HG03439 (cell line): ENCODE measurements around the gene RUNX2.

Source experiments
- ATAC-seq: cut with Tn5 transposase; IDR thresholded peaks from one replicate; pipeline ENCODE4 v1.9.1; 2021; ENCODE audit warnings: mild to moderate bottlenecking, moderate library complexity; ENCODE audit not compliant: unreplicated experiment

Gene RUNX2

DNA sequence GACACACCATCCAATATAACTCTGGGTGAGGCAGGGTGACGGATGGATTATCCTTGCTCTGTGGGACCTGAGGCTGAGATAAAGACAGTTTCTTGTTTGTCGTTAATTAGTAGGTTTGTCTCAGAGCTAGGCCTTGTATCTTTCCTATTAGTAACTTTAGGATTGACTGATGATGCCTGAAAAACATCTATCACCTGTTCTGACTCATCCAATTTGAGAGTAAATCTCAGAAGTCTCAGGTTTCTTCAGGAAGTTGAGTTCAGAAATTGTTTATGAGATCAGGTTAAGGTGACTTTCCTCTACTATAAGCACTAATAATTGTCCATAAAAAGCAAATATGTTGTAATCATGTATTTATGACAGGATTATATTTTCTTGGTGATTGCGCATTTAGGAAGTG, 179.1 kb downstream of the RUNX2 start:
- no peak for ATAC-seq

DNA sequence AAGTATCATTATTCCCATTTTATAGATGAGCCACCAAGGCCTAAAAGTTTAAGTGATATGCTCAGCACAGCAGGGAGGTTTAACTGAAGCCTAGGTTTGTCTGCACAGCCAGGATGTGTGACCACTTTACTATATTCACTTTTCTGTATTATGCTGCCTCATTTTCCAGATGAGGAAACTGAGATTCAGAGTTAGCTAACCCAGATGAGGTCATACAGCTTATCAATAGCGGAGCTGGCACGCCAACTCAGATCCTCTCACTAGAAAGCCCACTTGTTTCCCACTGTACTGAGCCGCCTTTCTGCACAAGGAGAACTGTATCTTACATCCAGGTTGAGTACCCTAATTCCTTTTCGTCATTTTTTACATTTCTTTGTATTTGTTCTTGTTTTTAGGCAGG, 181.3 kb downstream of the RUNX2 start:
- no peak for ATAC-seq

DNA sequence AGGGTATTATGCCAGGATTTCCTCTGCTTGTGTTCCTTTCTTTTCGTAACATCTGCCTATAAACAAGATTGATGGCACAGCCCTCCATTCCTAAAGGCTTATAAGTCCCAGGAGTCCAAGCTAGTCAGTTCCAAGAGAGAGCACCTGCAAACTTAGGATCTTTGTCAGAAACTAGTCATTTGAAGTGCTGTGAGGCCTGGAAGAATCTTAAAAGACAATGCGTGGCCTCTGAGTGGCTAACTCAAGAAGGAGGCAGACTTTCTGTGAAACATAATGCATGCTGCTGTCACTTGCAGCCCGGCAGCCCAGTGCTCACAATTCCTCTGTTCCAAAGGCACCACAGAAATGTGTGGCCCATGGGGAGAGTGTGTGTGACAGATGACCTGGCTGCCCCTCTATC, 184.6 kb downstream of the RUNX2 start:
- no peak for ATAC-seq

DNA sequence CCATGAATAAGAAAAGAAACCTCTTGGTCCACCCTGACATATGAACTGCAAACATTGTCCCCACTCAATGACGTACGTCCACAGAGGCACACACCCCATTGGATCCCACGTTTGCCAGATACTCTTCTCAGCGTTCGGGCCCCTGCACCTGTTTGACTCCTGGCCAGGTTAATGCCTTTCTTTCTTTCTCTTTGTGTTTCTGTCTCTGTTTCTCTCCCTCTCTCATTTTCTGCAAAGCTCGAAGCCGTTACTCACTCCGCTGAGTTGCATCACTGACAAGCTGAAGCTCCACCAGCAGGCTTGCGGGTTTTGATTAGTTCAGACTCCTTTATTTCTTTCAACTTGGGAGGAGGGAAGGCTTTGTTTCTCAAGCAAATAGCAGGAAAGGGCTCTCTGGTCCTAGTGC, 185.1 kb downstream of the RUNX2 start:
- ATAC-seq: no peak

DNA sequence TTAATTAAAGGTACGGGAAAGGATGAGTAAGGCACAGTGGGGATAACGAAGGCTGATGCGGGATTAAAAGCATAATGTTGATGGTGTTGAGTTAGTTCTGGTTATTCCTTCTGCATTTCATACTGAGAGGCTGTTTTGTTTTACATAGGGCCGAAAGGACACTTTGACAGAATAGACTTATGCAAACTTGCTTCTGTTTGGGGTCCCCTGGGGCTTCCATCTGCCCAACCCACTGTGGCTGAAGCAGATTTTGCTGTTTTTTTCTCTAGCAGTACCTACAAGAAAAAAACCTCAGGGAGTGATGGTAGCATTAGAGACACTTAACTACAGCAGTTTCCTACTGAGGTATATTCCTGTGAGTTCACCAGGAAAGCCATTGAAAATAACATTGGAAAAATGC, 185.7 kb downstream of the RUNX2 start:
- no peak for ATAC-seq

DNA sequence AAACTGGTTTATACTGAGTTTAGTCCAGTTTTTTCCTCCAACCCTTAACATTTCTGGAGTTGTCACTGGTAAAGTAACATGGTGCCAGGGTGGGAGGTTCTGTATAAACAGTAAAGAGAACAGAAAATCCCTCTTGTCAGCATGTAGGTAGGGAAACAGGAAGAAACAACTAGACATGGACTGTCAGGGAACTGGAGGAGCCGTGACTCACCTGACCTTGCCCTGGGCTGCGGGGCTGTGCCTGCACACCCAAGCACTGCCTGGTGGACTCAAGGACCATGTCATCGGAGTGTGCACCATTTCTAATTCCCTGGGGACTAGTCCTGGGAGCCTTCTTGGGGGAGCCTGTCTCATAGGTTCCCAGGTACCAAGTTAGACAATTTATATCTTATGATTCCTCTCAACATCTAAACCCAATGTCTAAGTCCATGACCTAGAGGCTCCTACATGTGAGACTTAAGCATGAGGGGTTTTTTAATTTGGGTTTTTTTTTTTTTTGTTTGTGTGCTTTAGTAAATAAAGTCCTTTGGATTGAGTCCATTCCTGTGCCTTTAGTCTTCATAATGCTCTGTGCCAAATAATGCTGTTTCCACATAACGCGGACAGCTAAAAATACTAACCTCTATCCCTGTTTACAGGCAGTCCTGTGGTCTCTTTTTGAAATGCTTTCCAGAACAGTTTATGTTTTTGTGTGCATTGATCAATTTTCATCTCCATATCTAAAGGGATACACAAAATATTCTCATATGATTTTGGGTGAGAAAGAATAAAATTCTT, 186.5 kb downstream of the RUNX2 start:
- ATAC-seq: no peak

DNA sequence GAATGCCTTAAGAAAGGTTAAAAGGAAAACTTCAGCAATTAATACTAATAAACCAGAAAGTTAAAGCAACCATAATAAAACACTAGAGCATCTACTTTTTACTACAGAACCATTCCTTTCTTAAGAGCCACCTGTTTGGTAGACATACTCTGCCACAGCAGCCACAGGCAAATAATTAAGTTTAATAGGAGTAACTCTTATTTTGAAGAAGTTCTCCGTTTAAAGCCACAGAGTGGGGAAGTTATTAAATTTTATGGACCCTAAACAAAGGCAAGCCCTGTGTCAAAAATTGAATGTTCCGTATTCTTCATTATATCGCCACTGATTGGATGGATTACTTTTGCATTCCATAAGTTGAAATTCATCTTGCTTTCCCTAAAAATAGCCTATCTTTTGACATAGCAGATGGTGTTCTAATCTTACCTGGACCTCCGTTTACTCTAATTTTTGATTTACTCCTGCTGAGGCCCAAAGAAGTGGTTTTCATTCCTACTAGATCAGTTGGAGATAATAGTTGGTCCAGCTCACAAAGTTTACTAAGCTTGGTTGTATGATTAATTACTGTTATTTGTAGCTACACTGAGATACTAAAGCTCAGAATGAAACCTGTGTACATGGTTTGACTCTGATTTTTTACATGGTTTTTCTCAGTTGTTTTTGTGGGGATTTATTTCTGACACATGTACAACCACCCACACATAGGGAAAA, 190.0 kb downstream of the RUNX2 start:
- ATAC-seq: no peak

DNA sequence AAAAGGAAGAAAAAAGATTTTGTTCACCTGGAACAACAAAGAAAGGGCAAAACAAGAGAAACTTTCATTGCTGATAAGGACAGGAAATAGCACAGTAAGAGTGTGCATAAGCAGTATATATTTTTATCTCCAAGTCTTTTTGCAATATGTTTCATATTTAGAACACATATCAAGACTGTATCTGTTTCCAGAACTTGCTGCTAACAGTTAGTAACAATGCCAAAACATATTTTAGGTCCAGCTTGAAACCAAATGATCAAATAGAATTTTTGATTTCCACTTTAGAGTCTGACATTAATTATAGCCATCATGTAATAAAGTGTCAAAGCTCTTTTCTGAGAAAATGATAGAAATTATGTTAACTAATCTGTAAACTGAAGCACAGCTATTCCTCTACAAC, 193.1 kb downstream of the RUNX2 start:
- ATAC-seq: no peak

DNA sequence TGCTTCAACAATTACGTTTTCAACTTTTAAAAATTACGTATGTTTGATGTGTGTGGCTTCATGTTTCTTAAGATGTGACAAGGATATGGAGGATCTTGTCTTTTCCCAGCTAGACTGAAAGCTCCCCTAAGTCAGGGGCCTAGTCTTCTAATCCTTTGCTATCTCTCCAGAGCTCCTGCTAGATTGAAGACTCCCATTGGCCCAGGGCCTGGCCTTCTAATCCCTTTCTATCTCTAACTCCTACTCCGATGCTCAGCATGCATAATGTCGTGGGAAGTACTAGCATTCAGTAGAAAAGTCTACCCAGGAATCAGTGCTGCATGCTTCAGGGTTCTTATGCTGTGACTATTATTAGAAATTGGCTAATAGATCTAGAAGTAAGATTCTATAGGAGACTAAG, 194.4 kb downstream of the RUNX2 start:
- no peak for ATAC-seq

DNA sequence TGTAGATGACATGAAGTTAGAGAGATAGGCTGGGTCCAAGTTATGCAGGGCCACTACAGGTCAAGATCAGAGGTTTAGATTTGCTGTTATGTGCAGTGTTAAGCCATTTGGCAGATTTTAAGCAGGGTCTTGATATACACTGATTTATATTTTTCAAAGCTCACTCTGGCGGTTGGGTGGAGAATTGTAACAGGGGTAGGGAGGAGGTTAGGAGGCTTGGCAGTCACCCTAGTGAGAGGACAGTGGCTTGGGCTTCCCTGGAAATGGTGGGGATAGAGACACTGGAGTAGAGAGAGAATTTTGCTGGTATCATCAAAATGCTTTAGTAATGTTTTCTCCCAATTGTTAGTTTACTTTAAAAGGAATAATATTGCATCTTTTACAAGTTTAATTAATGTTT, 199.1 kb downstream of the RUNX2 start:
- no peak for ATAC-seq

DNA sequence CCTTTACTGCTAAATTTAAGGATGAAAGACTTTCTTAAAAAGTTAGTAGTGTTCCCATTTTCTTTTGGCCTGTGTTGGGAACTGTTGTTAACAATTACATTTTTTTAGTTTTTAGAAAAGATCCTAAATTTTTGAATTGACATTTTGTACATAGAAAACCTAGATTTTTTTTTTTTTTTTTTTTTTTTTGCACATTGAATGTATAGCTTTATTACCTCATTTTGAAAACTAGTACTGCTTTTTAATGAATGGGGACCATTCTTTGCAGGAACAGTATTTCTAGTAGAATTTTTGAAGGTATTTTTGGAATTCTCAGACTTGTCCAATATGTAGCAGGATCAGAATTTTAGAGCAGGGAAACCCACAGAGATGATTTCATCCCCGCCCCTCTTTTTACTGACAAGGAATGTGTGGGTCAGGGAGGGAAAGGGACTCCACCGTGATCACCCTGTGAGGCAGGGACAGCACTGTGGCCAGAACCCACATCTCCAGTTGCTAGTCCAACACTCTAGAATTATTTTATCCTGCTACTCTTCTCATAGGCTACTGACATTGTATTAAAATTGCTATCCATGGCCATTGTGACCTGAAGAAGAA, 204.0 kb downstream of the RUNX2 start:
- ATAC-seq: no peak

DNA sequence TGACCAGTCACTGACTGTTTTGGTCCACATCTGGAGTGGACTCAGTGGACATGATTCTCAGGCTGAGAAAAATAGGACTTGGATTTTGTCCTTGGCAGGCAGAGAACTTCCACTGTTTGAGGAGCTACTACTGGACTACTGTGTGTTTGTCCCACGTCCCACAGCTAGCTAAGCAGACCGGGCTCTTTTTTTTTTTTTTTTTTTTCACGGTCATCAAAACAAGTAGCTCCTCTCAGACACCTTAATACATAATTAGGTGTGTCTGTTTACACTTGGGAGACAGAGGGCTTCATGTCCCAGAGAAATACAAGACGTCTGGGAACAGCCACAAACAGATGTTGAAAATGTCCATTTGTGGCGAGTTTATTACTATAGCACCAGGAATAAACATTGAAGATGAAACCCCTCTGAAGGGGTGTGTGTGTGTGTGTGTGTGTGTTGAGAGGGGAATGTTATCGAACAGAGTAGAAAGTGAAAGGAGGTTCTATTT, 204.6 kb downstream of the RUNX2 start:
- ATAC-seq: no peak

DNA sequence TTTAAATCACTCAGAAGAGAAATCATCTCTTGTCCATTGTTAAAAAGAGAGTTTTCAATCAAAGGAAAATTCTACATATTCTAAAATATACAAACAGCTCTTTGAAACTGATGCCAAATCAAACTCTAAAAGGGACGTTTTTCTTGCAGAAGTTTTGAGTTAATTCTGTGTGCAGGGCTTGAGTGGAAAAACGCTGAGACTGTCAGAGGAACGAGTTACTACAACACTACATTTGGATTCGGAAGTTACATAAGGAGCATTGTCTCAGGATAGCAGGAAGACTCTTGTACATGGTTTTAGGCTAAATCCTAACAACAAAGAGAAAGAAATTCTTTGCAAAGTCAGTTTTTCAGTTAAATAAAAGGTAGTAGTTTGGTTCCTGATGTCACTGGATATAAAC, 205.3 kb downstream of the RUNX2 start:
- no peak for ATAC-seq

DNA sequence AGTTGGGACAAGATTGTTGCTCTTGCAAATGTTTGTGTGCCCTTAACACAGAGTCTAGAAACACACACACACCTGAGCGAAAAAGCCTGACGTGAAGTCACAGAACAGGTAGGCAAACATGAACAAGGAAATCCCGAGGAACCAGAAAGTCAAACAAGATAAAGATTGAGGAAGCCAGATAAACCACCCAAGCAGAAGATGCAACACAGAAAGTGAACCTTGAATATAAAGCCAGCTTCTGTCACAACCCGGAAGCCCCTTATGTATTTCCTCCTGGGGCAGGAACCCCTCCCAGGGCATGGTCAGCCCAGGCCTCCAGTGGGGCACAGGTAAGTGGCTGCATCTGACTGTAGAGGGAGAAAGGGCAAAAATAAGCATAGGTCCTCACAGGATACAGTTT, 207.8 kb downstream of the RUNX2 start:
- ATAC-seq: no peak

DNA sequence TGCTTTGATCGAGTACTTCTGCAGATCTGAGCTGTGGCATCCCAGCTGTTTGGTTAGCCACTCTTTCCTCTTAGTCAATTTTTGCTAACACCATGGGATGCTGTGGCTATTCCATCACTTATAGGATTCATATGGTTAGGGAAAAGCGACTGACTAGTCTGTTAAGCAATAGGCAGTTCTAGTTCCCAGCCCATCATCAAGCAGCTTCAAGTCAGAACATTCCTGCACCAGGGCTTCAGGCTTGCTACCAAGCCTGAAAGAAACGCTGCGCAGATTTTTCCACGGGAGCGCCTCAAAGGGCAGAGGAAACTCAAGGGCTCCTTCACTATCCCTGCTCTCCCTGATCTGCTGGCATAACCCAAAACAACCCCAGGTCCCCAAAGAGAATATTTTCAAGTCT, 209.4 kb downstream of the RUNX2 start:
- ATAC-seq: no peak

DNA sequence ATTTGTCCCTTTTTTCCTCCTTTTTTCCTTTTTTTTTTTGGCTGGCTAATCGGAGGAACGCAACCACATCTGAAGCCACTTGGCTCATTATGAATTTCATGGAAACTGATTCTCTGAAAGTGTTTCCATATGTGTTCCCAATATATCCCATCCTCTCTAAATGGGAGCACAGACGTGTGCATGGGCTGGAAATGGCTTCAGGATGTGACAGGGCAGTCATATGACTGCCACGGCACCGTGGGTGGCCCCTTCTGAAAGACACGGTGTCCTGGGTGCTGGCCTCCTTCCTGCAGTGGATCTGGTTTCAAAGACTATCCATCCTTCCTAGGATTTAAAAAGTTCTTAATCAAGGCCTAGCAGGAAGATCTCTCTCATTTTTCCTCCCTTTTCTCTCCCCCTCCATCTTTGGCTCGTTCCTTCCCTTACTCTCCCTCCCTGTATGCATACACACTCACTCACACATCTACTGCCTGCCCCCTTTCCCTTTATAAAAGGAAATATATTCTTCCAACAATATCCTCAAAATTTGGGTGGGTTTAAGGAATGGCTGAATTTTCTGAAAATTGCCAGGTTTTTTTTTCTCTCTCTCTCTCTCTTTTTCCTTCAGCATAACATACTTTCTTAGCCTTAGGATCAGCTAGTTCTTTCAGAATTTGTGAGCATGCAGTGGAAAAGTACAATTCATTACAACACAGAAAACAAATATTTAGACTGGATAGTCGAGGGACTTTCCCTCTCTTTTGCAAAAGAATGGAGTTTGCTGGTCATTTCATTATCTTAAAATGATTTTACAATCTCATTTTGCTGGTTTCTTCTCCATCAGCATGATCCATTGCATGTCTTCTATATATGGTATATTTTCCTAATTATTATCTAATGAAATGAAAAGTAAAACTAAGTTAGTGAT, 210.8 kb downstream of the RUNX2 start:
- no peak for ATAC-seq

DNA sequence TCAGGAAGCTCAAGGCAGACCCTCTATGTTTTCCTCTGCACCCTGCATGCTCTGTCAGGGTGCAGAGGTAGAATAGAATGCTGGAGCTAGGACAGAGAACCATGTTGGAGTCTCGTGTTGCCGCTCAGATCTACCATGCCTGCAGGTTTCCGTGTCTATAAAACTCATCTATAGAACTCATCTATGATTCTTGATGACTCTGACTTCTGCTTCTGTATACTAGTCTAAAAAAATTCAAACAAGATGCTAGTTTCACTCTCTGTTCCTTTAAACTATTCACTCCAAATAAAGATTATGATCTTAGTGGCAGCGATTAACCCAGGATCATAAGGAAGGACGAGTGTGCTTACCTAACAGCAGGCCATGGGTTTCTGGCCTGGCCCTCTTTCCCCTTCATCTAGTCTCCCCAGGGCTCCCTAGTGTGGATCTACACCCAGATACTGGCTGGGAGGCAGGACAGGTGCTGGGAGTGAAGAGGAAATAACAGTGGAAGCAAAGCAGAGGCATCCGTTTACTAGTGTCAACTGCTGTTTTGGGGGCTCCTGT, 212.3 kb downstream of the RUNX2 start:
- ATAC-seq: no peak

DNA sequence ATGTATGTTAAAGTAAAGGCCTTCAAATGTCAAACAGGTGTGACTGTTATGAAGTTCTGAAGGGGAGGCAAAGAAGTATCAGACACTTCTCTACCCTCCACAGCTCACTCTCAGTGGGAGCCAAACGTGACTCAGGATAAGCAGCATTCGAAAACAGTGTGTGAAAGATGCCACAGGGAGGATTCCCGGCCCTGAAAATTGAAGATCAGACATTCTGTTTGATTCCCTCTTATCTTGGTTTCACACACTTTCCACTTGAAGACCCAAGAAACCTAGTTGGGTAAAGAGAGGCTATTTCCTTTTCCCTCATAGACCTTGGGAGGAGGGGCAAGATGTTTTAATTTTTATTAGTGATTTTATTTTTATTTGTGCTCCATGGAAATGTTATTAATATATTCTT, 213.8 kb downstream of the RUNX2 start:
- no peak for ATAC-seq

DNA sequence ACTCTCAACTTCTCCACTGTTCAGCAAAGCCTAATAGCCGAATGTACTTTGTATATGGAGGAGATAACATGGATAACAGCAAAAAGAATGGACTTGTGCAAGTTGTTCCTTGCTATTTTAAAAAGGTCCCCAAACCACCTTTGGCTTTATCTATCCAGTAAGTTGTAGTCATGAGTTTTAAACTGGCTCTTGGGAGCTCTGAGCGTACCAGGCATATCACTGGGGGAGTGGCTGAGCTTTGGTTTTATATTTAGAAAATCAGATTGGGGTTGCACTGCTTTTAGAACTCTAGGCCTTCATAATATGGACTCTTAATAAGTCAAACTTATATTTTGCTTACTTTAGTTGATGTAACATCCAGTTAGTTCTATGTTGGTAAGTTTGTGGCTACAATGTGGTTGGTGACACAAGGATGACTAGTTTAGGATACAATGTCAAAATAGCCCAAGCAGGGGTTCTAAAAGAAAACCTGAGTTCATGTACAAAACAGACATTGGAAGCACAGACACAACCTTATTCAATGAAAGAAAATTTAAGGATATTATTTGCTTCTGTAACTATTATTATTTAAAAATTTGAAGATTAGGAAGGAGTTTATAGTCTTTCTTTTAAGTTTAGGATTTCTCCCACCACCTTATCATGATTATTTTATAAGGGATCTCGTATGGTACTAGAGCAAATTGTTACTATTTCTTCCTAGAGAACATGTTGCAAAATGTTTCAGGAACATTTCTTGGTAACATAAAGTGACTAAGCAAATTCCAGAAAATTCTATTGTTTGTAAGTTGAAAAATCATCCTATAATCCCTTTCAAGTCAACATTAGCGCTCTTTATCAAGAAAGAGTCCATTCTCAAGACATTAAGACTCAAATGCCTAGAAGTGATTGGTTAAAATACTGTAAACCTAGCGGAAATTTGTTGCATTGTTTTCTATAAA, 215.4 kb downstream of the RUNX2 start:
- no peak for ATAC-seq

DNA sequence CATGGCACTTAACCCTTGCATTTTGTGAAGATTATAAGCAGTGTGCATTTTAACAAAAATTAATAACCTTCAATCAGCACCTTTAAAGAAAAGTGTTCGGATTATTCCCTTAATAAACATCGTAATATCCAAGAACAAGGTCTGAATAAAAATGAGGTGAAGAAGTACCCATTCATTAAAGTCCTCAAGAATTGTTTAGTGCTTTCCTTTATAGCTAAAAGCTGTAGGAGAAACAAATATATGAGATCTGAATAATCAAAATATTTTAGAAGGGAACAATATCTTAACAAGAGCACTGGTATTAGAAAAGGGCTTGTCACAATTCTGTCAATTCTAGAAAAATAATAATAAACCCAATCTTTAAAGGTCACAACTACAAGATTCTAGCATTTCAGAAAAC, 217.3 kb downstream of the RUNX2 start:
- no peak for ATAC-seq
